ENCODE data around the gene MAGI2.

Gene MAGI2

DNA sequence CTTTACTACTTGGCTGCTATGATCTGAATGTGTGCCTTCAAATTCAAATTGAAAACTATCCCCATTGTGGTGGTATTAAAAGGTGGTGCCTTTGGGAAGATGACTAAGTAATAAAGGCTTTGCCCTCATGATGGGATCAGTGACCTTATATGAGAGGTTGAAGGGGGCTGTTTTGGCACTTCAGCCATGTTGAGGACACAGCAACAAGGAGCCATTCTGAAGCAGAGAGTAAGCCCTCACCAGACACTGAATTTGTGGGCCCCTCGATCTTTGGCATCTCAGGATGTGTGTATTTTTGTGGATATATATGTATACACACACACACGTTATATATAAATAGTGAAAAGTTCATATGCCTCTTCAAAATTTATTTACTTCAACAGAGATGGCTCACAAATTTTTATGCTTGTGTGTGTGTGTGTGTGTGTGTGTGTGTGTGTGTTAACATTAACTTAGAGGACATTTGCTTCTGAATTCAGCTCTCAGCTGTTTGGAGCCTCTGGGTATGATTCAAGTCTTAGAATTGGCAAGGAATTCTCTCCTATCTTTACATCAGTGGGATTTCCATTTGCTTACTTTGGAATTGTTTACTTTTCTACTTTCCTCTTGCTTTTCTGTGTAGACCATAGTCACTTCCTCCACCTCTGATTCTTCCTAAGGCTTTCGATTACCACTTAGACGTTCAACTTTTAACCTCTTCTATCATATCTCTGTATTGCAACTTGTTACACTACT, 66.6 kb downstream of the MAGI2 start:
- H3K9me3 ChIP-seq (ENCODE audit: insufficient read depth, low read depth, low read length), result no peaks in the 10 kb centered on the region

DNA sequence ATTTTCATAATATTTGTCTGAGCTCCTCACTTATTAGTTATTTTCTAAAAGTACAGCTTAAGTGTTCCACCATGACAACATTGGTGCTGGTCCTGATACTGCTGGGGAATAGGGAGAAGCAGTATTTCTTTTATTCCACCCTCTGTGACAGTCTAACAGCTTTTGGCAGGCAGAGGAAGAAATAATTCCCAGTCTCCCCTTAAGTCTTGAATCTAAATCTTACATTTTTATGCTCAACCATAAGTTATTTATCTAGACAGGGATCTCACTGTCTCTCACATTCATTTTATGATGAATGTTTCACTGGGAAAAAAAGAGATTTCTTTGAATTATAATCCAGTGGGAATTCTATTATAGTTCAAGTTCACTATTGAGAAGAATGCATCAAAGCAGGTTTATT, 71.5 kb downstream of the MAGI2 start:
- H3F3A ChIP-seq (ENCODE audit: low read depth), result no peaks in the 10 kb centered on the region
- no peaks in the 10 kb centered on the region for H3K4me1 ChIP-seq (ENCODE audit: insufficient read depth, low read length, poor library complexity, severe bottlenecking)
- no peak overlapping the region for H2AFZ ChIP-seq (ENCODE audit: low read length)
- H3K9me3 ChIP-seq (ENCODE audit: insufficient read depth, low read depth, low read length), result no peaks in the 10 kb centered on the region
- no peaks in the 10 kb centered on the region for H4K20me1 ChIP-seq (ENCODE audit: insufficient read depth, low read length, poor library complexity, severe bottlenecking)
- H3K27me3 ChIP-seq (ENCODE audit: insufficient read depth, low read length, poor library complexity, severe bottlenecking), result no peaks in the 10 kb centered on the region
- H3K79me2 ChIP-seq (ENCODE audit: insufficient read depth, low read length), result no peaks in the 10 kb centered on the region
- no peak overlapping the region for H3K4me3 ChIP-seq (ENCODE audit: low read length, poor library complexity, severe bottlenecking)
- no peaks in the 10 kb centered on the region for H3K9me2 ChIP-seq (replicated peaks; ENCODE audit: low read depth, low read length)
- H3K36me3 ChIP-seq (ENCODE audit: insufficient read depth, low read length), result no peaks in the 10 kb centered on the region
- TF ChIP-seq, protein P1, sequence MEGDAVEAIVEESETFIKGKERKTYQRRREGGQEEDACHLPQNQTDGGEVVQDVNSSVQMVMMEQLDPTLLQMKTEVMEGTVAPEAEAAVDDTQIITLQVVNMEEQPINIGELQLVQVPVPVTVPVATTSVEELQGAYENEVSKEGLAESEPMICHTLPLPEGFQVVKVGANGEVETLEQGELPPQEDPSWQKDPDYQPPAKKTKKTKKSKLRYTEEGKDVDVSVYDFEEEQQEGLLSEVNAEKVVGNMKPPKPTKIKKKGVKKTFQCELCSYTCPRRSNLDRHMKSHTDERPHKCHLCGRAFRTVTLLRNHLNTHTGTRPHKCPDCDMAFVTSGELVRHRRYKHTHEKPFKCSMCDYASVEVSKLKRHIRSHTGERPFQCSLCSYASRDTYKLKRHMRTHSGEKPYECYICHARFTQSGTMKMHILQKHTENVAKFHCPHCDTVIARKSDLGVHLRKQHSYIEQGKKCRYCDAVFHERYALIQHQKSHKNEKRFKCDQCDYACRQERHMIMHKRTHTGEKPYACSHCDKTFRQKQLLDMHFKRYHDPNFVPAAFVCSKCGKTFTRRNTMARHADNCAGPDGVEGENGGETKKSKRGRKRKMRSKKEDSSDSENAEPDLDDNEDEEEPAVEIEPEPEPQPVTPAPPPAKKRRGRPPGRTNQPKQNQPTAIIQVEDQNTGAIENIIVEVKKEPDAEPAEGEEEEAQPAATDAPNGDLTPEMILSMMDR (conservative IDR thresholded peaks at IDR 0.05; ENCODE audit: low read length), result no peak
- TF ChIP-seq EZH2phosphoT487 (IDR thresholded peaks at IDR 0.05; ENCODE audit: borderline replicate concordance), result no peak
- no peak overlapping the region for H3K9ac ChIP-seq (ENCODE audit: low read depth, low read length, poor library complexity, severe bottlenecking)
- no peak overlapping the region for H3K4me2 ChIP-seq (ENCODE audit: low read depth, low read length, poor library complexity, severe bottlenecking)

More for the DNA sequence above, 66.6 kb downstream of the MAGI2 start:
- no peaks in the 10 kb centered on the region for H3K9me2 ChIP-seq (replicated peaks; ENCODE audit: low read depth, low read length)
- no peaks in the 10 kb centered on the region for H3K36me3 ChIP-seq (ENCODE audit: insufficient read depth, low read length)
- no peak for TF ChIP-seq EZH2phosphoT487 (IDR thresholded peaks at IDR 0.05; ENCODE audit: borderline replicate concordance)
- TF ChIP-seq, protein P1 (conservative IDR thresholded peaks at IDR 0.05; ENCODE audit: low read length), result no peak
- no peak overlapping the region for H3K4me3 ChIP-seq (ENCODE audit: low read length, poor library complexity, severe bottlenecking)
- no peaks in the 10 kb centered on the region for H3K4me1 ChIP-seq (ENCODE audit: insufficient read depth, low read length, poor library complexity, severe bottlenecking)
- H3K4me2 ChIP-seq (ENCODE audit: low read depth, low read length, poor library complexity, severe bottlenecking), result no peak overlapping the region
- no peaks in the 10 kb centered on the region for H3K27me3 ChIP-seq (ENCODE audit: insufficient read depth, low read length, poor library complexity, severe bottlenecking)
- no peaks in the 10 kb centered on the region for H3F3A ChIP-seq (ENCODE audit: low read depth)
- H3K79me2 ChIP-seq (ENCODE audit: insufficient read depth, low read length), result no peaks in the 10 kb centered on the region
- no peak overlapping the region for H3K9ac ChIP-seq (ENCODE audit: low read depth, low read length, poor library complexity, severe bottlenecking)
- H2AFZ ChIP-seq (ENCODE audit: low read length), result no peak overlapping the region
- no peaks in the 10 kb centered on the region for H4K20me1 ChIP-seq (ENCODE audit: insufficient read depth, low read length, poor library complexity, severe bottlenecking)

DNA sequence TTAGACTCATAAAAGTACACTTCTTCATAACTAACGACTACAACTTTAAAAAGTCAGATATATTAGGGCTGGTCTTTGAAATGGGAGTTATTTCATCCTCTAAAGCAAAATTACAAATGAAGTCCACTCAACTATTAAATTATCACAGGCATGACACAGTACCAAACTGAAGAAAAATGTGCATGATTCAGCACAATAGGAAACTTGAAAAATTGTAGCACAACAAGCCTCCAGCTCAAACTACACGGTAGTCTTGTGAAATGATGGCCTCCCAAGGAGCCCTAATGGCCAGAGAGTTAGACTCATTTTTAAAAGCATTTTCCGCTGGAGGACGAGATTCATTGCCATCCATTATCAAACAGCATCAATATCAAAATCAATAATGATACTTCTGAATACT, 76.4 kb downstream of the MAGI2 start:
- H3K36me3 ChIP-seq (ENCODE audit: insufficient read depth, low read length), result no peaks in the 10 kb centered on the region
- H3K9me2 ChIP-seq (replicated peaks; ENCODE audit: low read depth, low read length), result no peaks in the 10 kb centered on the region
- no peak overlapping the region for H3K4me2 ChIP-seq (ENCODE audit: low read depth, low read length, poor library complexity, severe bottlenecking)
- H3K9me3 ChIP-seq (ENCODE audit: insufficient read depth, low read depth, low read length), result no peaks in the 10 kb centered on the region
- H4K20me1 ChIP-seq (ENCODE audit: insufficient read depth, low read length, poor library complexity, severe bottlenecking), result no peaks in the 10 kb centered on the region
- H3F3A ChIP-seq (ENCODE audit: low read depth), result no peaks in the 10 kb centered on the region
- H3K9ac ChIP-seq (ENCODE audit: low read depth, low read length, poor library complexity, severe bottlenecking), result no peak overlapping the region
- no peaks in the 10 kb centered on the region for H3K27me3 ChIP-seq (ENCODE audit: insufficient read depth, low read length, poor library complexity, severe bottlenecking)
- no peak overlapping the region for H2AFZ ChIP-seq (ENCODE audit: low read length)
- TF ChIP-seq EZH2phosphoT487 (IDR thresholded peaks at IDR 0.05; ENCODE audit: borderline replicate concordance), result no peak
- TF ChIP-seq, protein P1 (conservative IDR thresholded peaks at IDR 0.05; ENCODE audit: low read length), result no peak
- H3K4me3 ChIP-seq (ENCODE audit: low read length, poor library complexity, severe bottlenecking), result no peak overlapping the region
- H3K79me2 ChIP-seq (ENCODE audit: insufficient read depth, low read length), result no peaks in the 10 kb centered on the region
- no peaks in the 10 kb centered on the region for H3K4me1 ChIP-seq (ENCODE audit: insufficient read depth, low read length, poor library complexity, severe bottlenecking)

All from Loucy (cell line).